Breast epithelium (tissue), 3 donors: ENCODE data around the gene TMEM41A.
"Not testable (repeated sequence)": the region's sequence is repeated elsewhere in the genome, so short reads cannot be mapped to it uniquely, and the experiment has no call there.

ENCODE experiments used
- POLR2A ChIP-seq: fragments of 450-650 bp; IDR thresholded peaks from one replicate; pipeline ENCODE4 v1.6.1; 2016; ENCODE audit warnings: antibody characterized with exemption, mild to moderate bottlenecking, moderate library complexity
- POLR2AphosphoS5 ChIP-seq, 3 donors: sonication (generic); formaldehyde crosslinking; IDR thresholded peaks; one replicate each; pipeline ENCODE4 v1.6.1; 2017; ENCODE audit warnings: antibody characterized with exemption in 3 of 3
- TF ChIP-seq, protein P1 (sequence below), 3 donors: fragments of 450-650 bp; IDR thresholded peaks; one replicate each; pipeline ENCODE4 v1.5.1; 2016 to 2017; ENCODE audit warnings: antibody characterized with exemption in 3 of 3, mild to moderate bottlenecking in 3 of 3, moderate library complexity in 3 of 3

DNA sequence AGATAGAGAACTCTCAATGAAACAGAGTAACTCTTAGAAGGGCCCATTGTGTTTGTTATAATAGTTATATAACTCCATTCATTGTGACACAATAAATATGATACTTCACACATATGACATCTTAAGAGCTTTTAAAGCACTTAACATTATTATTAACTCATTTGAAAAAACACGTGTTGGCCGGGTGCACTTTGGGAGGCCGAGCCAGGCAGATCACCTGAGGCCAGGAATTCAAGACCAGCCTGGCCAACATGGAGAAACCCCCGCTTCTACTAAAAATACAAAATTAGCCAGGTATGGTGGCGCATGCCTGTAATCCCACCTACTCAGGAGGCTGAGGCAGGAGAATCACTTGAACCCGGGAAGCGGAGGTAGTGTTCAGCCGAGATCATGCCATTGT is 47.4 kb downstream of the TMEM41A start:
- TF ChIP-seq, protein P1, sequence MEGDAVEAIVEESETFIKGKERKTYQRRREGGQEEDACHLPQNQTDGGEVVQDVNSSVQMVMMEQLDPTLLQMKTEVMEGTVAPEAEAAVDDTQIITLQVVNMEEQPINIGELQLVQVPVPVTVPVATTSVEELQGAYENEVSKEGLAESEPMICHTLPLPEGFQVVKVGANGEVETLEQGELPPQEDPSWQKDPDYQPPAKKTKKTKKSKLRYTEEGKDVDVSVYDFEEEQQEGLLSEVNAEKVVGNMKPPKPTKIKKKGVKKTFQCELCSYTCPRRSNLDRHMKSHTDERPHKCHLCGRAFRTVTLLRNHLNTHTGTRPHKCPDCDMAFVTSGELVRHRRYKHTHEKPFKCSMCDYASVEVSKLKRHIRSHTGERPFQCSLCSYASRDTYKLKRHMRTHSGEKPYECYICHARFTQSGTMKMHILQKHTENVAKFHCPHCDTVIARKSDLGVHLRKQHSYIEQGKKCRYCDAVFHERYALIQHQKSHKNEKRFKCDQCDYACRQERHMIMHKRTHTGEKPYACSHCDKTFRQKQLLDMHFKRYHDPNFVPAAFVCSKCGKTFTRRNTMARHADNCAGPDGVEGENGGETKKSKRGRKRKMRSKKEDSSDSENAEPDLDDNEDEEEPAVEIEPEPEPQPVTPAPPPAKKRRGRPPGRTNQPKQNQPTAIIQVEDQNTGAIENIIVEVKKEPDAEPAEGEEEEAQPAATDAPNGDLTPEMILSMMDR (IDR thresholded peaks at IDR 0.05), result not testable (repeated sequence)
- not testable (repeated sequence) for TF ChIP-seq POLR2A; POLR2AphosphoS5 (IDR thresholded peaks at IDR 0.05)
